H1 (cell line): ENCODE results near the gene GTF2IRD1. TPM values are rescaled to one million over a fixed set of nuclear protein-coding genes. Genes with fewer than 3 reads are reported as not detected.

Experiments used
- CTCF ChIP-seq, 3 experiments: IDR thresholded peaks; 1 replicate in 2 of 3; 2 replicates in 1 of 3; pipeline versions ENCODE4 v1.5.1 to v1.6.1; 2011; ENCODE audit warnings: low read length in 3 of 3, mild to moderate bottlenecking in 3 of 3, inconsistent platforms in 2 of 3, low read depth in 1 of 3, moderate library complexity in 1 of 3; ENCODE audit not compliant: insufficient read depth in 1 of 3; ENCODE audit errors: control extremely low read depth in 1 of 3
- HDAC2 ChIP-seq, 2 experiments: fragments of 300-600 bp in 1 of 2; sonication (generic) in 1 of 2; IDR thresholded peaks; 2 replicates each; pipeline ENCODE4 v1.6.1; 2011 to 2012; ENCODE audit warnings: low read depth in 2 of 2, low read length in 2 of 2, mild to moderate bottlenecking in 2 of 2, moderate library complexity in 2 of 2, borderline replicate concordance in 1 of 2, inconsistent platforms in 1 of 2
- JUND ChIP-seq: IDR thresholded peaks from 2 replicates; pipeline ENCODE4 v1.6.1; 2011; ENCODE audit warnings: mild to moderate bottlenecking, improper control_type of control experiment, low read length
- NRF1 ChIP-seq: IDR thresholded peaks from 2 replicates; pipeline ENCODE4 v1.6.1; 2011; ENCODE audit warnings: mild to moderate bottlenecking, low read depth, low read length, improper control_type of control experiment
- SIX5 ChIP-seq: IDR thresholded peaks from 2 replicates; pipeline ENCODE4 v1.6.1; 2011; ENCODE audit warnings: mild to moderate bottlenecking, low read depth, low read length
- polyA plus RNA-seq, 7 experiments: library from polyadenylated mRNA; depleted of rRNA in 3 of 7; stranded (reverse) in 5 of 7; unstranded in 2 of 7; fragments of >200 nt in 5 of 7; fragments of 200-250 nt in 2 of 7; gene quantifications; 1 replicate in 5 of 7; 2 replicates in 1 of 7; 4 replicates in 1 of 7; pipeline versions ENCODE4 v1.2.1 to v1.2.3, GENCODE V29; 2011 to 2013; ENCODE audit warnings: missing spikeins in 2 of 7, mixed read lengths in 2 of 7
- total RNA-seq: library from RNA; stranded (reverse); fragmentation: NEBNext Ultra II Directional; extraction: Animal tissue kit (Norgen Biotek cat#: 25700); gene quantifications from 2 replicates; pipeline ENCODE4 v1.2.1, GENCODE V29; 2021

GTF2IRD1 gene
- total and polyA plus RNA-seq, 2 of the 8 experiments (the other 6 are each of a cell fraction or from before 2014, with no cell fraction given), result 27.4 to 45.4 TPM

- TF ChIP-seq HDAC2 (IDR thresholded peaks at IDR 0.05; ENCODE audit: borderline replicate concordance in 1 of 2, low read depth in 2 of 2, low read length in 2 of 2) (no peak), JUND (no peak), NRF1 (no peak), CTCF (IDR thresholded peaks at IDR 0.05; ENCODE audit: control extremely low read depth in 1 of 3, insufficient read depth in 1 of 3, low read depth in 1 of 3, low read length in 3 of 3) (no peak), SIX5 (no peak)
These were observed 168.6 kb downstream of the GTF2IRD1 start (continued) for GRCh38 chr7:74622228-74622749.
